GM10266 (cell line): ENCODE results near the gene TSPAN9.

Experiments used
- DNase-seq: peaks from one replicate; pipeline ENCODE4 v3.0.0; 2012; ENCODE audit errors: extremely low spot score
- CTCF ChIP-seq: IDR thresholded peaks from 2 replicates; pipeline ENCODE4 v1.5.1; 2012; ENCODE audit warnings: mild to moderate bottlenecking, low read depth; ENCODE audit not compliant: control insufficient read depth, insufficient read depth; ENCODE audit errors: missing control alignments

Gene TSPAN9

DNA sequence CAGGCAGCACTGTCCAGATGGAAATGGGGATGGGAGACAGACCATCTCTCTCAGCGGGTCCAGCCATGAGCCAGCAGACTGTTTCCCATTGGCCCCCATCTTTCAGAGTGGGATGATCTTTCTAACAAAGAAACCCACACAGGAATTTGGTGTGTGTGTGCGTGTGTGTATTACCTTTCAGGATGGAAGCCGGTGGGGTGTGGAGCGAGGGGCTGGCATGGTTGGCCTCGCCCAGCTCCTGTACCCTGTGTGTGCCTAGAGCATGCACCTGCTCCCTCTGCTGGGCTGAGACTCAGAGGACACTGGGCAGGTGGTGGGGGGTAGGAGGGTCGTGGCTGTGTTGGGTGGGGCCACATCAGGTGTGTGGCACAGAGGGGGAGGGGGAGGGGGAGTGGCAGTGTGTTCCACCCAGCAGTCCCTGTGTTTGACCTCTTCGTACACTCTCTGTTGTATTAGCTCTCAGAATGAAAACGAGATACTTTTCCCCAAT lies 33.0 kb upstream of the TSPAN9 start:
- DNase-seq = no peak

GRCh38 chr12:3045494-3045893 lies 31.7 kb upstream of the TSPAN9 start:
- DNase-seq = no peak
- TF ChIP-seq CTCF = no peak

More for the DNA sequence above, 33.0 kb upstream of the TSPAN9 start:
- TF ChIP-seq CTCF = no peak

DNA sequence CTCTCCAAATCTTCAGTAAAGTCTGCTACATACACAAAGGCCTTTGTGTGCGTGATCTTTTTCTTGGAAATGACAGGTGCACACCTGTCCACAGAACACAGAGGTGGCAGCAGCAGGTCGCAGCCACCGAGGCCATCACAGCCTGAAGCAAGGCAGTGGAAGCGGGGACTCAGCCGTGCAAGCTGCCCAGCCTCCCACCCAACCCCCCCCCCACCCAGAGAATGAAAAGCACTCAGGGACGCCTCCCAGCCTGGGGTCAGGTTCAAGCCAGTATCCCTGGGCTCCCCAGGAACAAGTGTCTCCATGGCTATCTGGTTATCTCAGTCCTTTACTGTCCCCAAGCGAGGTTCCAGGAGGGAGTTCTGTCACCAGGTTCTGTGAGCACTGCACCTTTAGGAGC lies 31.2 kb upstream of the TSPAN9 start:
- no peak for TF ChIP-seq CTCF
- no peak for DNase-seq

DNA sequence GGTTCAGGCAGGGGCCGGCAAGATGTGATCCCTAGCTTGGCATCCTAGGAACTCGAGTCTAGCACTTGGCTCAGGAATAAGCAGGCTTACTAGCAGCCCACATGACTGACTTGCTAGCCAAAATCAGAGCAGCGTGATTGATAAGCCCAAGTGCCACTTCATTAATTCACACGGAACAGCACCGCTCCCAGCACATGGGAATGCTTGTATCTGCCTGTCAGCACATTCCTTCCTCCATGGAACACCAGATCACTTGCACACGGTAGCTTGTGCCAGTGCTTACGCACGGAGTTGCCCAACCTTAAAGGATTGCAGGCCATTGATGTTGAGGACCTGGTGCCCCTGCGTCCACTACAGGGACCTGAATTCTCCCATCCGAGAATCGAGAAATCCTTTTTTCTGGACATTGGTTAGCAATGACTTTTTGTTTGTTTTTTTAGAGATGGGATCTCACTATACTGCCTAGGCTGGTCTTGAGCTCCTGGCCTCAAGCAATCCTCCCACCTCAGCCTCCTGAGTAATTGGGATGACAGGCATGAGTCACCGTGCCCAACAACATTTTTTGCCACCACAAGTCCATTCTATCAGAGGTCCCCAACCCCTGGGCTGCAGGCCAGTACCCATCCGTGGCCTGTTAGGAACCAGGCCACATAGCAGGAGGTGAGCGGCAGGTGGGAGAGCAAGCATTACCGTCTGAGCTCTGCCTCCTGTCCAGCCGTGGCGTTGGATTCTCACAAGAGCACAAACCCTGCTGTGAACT lies 30.6 kb upstream of the TSPAN9 start:
- DNase-seq = no peak
- TF ChIP-seq CTCF = no peak

- DNase-seq = no peak
- TF ChIP-seq CTCF = no peak
Observed at GRCh38 chr12:3047961-3048360, 29.2 kb upstream of the TSPAN9 start.

GRCh38 chr12:3048540-3048939 lies 28.6 kb upstream of the TSPAN9 start:
- DNase-seq = no peak
- TF ChIP-seq CTCF = no peak

DNA sequence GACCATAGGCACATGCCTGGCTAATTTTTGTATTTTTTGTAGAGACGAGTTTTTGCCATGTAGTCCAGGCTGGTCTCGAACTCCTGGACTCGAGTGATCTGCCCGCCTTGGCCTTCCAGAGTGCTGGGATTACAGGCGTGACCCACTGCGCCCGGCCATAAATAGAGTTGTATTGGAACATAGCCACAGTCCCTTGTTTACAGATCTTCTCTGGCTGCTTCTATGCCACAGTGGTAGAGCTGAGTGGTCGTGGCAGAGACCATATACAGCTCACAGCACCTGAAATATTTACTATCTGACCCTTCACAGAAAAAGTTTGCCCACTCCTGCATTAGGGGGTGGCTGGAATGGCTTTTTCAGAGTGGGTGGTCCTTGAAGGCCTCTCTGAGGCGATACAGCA lies 28.0 kb upstream of the TSPAN9 start:
- DNase-seq = no peak
- TF ChIP-seq CTCF = no peak
